HG03060 (cell line): ENCODE data around the gene PHACTR3.

ENCODE experiments used
- ATAC-seq: cut with Tn5 transposase; IDR thresholded peaks from one replicate; pipeline ENCODE4 v1.9.1; 2021; ENCODE audit warnings: low read depth, moderate number of reproducible peaks; ENCODE audit not compliant: unreplicated experiment

Gene PHACTR3

DNA sequence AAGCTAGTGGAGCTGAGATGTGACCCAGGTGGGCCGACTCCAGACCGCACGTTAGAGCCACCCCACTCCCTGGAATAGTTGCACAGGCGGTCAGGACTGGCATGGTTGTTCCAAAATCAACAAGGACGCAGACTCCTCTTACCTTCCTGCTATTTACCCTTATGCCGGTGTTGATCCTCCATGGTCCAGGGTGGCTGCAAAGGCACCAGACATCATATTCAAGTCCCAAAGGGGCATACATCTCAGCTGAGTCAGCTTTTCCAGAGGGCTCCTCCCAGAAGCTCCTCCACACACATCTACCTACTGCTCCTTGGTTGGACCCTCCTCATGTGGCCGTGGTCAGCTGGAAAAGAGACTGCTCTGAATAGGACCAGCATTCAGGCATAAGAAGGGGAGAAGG lies 216.9 kb downstream of the PHACTR3 start:
- ATAC-seq: no peak

DNA sequence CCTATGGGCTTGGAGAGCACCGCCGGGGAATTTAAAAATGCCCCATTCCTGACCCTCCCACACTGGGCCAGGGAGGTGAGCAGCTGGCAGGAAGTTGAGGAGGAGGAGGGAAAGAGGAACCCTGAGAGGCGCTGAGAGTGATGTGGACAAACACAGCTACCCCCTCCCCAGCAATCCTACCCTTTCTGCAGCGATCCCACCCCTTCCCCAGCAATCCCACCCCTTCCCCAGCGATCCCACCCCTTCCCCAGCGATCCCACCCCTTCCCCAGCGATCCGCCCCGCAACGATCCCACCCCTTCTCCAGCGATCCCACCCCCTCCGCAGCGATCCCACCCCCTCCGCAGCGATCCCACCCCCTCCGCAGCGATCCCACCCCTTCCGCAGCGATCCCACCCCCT lies 217.4 kb downstream of the PHACTR3 start:
- ATAC-seq: no peak

DNA sequence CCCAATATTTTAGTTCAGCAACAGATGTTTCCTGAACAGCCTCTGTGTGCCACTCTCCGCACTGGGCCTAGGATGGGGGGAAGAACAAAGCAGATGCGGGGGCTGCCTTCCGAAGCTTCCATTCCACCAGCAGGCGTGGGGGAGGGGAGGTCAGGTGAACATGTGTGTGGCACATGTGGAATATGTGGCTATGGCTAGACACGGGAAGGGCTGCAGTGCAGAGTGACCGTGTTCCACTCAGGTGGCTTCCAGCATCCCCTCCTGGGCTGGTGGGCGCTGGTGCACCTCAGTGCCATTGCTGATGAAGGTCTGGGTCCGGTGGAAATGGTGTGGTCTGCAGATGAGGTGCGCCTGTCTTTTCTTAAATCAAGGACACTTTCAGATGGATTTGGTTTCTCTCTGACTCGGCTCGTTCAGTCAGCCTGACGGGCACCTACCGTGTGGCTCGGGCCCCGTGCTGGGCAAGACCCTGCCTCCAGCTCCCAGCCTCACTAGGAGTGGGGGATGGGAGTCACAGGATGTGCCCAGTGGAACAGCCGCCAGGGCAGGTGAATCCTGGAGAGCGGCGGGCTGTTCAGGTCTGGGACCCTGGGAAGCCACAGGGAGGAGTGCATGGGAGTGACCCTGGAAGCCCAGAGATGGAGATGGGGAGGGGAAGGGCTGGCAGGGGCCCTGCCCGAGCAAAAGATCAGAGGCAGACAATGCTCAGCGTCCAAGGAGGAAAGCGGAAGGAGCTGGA lies 218.1 kb downstream of the PHACTR3 start:
- ATAC-seq: no peak

DNA sequence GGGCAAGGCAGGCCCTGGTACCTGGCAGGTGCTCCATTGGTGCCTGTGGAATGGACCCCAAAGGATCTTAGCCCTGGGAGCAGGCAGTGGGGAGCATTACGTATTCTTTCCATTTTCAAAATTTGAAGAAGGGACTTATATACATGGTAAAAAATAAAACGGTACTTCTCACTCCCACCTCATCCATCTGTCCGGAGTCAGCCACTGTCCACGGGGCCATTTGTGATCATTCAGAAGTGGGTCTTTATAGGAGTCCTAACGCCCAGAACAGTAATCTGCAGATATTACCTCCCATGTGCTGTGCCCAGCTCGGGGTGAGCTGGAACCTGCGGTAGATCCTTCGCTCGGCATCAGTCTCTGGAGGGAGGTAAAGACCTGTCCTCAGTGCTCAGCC lies 218.7 kb downstream of the PHACTR3 start:
- no peak for ATAC-seq

DNA sequence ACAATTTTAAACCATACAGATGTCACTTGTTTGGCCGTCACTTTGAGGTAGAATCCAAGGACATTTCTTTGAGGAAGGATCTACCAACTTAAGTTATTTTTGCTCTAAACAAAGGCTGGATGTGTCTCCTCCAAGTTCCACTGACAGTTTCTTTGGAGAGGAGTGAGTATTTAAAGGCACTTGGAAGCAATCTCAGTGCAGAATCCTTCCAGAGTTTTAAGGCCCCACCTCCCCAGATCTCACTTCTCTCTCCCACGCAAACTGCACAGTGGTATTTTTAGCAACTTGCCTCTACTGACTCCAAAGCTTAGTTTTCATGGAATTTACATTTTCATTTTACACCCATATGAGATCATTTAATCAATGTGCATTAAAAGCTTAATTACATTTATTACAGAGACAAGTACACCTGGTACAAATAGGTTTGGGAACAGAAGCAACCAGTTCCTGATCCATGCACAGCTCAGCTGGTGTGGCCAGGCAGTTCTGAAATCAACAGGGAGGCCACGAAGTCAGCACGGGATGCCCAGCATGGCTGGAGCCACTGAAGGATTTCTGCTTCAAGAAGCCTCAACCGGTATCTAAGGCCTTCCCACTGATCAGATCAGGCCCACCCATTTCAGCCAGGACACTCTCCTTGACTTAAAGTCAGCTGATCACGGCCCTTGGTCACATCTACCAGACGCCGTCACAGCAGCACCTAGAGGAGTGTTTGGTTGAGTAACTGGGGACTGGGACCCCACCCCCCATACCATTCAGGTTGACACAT lies 219.3 kb downstream of the PHACTR3 start:
- ATAC-seq: no peak

DNA sequence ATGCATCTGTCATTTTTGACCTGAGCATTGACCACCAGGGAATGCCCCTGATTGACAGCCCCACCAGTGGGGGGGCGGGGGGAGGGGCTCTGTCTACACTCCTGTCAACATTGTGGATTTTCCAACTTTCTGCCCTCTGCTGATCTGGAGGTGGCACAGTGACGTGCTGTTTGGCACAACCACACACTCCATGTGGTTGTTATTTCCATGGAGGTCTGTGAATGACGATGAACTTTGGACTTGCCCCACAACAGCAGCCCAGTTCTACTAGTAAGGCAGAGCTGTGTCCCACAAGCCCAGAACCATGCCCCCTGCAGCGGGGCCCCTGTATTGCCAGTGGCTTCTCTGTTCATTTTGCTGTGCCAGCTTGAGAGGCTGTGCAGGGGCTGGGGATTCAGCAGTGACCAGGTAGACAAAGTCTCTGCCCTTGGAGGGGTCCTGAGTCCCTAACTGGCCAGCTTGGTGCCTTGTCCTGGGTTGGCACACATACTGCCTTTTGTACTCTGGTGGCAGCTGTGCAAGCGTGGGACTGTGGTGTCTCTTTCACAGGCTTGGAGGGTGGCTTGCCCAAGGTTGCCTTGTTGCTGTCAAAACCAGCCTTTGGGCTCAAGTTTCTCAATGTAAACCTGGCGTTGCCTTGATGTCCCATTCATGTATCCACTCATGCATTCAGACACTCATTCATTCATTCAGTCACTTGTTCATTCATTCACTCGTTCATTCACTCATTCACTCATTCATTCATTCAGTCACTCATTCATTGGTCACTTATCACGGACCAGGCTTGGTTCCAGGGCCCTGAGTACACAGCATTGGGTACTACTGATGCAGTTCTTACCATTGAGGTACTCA lies 220.6 kb downstream of the PHACTR3 start:
- ATAC-seq: no peak

DNA sequence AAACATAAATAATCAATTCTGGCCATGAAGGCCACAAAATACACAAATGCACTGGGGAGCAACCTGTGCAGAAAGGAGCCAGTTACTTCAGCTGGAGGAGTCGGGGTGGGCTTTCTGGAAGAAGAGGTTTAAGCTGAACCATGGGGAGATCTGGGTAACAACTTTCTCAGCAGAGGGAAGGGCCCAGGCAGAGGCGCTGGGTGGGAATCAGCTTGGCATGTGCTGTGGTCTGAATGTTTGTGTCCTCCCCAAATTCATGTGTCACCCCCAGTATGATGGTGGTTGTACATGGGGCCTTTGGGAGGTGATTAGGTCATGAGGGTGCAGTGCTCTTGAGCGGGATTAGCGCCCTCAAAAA lies 221.2 kb downstream of the PHACTR3 start:
- ATAC-seq: no peak

DNA sequence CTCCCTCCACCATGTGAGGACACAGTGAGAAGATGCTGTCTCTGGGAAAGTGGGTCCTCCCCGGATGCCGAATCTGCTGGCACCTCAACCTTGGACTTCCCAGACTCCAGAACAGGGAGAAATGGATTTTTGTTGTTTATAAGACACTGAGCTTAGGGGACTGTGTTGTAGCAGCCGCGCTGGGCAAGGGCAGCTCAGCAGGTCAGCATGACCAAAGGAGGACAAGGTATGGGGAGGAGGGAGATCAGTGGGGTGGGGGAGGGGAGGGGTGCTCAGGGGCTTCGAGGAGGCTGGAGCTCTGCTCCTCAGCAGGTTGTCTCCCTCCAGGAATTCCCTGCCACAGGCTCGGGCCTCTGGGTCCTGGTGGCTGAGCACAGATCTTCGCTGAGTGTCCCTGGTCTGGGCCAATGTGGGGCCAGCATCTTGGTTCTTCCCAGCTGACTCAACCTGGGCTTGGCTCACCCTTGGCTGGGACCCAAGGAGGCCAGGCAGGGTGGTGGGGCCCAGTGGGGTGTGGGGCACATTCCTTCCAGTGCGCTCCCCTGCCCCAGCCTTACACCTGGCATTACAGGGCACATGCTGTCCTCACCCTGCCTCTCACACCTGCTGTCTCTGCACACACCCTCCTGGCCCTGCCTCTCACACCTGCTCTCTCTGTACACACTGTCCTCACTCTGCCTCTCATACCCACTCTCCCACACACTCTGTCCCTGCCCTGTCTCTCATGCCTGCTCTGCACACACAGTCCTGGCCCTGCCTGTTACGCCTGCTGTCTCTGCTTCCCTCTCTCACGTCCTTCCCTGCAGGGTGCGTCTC lies 221.8 kb downstream of the PHACTR3 start:
- ATAC-seq: no peak

DNA sequence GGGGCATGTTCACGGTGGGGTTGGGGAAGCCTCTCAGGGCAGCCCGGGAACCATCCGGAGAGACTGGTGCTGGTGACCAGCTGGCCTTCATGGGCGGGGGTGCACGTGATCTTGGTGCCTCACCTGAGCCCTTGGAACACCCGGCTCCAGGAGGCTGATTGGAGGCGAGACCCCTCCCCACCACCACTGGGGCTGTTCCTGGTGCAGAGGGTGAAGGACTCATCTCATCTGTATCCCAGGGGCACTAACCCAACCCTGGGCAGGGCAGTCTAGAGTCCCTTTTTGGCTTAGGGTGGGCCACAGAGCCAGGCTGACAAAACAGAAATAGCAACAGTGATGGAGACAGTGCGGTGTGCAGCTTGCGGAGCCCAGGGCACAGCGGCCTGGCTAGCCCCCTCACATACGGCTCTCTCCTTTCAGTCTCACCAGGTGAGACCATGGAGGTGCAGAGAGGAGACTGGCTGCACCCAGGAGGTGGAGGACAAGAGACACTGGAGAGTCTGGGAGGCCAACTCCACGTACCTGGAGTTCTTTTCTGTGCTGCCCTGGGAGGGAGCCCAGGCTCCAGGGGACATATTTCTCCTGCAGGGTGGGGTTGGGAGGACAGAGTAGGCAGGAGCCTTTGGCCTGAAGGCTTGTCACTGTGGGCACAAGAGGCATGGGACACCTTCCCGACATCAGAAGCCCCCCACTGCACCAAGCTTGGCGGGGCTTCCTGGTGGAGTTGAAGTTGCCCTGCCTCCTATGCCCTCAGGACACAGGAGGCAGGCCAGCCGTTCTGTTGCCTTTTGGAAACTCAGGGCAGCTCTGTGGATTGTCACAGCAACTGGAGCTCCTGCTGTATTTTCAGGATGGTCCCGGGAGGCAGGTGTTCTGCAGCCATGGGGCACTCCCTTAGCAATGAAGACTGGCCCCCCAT lies 223.1 kb downstream of the PHACTR3 start:
- no peak for ATAC-seq

DNA sequence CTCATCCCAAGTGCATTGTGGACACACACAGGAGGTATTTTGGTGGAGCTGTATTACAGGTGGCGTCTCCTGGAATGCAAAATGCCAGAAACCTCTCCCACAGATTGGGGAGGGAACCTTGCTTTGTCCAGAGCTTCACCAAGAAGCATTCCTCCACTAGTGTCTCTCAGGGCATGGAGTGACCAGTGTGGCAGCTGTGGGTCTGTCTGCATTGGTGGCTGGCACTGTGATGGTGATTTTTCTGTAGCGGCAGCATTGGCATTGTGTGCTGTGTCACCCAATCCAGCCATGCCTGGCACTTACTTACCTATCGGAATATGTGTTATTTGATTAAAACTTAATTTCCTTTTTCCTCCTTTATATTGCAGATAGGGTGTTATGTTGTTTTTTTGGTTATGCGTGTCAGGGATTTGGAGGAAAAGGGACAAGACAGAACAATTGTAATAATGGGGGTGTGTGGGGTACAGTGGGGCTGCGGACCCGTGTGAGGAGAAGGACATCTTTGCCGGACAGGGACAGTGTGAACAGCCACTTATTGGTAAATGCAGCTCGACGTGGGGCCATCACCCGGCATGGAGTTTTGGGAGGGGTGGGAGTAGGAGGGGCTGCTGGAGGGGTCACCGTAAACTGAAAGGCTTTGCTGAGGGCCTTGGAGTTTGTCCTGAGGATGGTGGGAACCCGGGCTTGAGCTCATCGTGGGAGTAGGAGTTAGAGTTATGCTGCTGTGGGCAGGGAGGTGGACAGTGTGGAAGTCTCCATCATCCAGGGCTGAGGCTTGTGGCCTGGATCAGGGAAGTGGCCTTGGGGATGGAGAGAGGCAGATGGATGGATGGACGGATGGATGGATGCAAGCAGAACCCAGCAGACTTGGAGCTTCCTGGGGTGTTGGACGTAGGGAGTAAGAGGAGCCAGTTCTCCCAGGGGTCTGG lies 224.0 kb downstream of the PHACTR3 start:
- no peak for ATAC-seq

DNA sequence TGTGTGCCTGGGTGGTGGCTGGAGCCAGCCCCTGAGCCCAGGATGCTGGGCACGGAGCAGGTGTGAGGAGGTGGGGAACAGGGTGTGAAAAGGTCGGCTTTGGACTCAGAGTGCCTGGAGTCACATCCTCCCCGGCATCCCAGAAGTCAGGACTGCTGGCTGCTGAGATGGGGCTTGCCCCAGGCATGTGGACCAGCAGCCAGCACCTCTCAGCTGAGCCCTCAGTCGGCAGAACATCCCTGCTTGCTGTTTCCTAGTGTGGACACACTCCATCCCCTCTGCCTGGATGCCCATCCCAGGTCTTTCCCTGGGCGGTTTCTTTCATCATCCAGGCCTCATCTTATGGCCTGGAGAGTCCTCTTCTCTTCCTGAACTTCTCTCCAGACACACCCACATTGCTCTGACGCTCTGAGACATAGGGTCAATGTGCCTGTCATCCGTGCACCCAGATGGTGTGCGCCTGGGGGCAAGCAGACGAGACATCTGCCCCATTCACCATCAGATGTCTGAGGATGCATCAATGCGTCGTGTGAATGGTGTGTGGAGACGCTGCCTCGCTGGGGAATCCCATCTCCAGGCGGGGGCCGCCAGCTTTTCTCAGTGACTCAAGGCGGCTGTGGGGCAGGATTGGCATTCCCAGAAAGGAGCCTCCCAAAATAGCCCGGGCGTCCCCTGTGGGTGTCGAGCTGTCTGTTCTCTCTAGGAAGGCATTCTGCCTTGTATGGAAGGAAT lies 224.9 kb downstream of the PHACTR3 start:
- ATAC-seq: no peak

DNA sequence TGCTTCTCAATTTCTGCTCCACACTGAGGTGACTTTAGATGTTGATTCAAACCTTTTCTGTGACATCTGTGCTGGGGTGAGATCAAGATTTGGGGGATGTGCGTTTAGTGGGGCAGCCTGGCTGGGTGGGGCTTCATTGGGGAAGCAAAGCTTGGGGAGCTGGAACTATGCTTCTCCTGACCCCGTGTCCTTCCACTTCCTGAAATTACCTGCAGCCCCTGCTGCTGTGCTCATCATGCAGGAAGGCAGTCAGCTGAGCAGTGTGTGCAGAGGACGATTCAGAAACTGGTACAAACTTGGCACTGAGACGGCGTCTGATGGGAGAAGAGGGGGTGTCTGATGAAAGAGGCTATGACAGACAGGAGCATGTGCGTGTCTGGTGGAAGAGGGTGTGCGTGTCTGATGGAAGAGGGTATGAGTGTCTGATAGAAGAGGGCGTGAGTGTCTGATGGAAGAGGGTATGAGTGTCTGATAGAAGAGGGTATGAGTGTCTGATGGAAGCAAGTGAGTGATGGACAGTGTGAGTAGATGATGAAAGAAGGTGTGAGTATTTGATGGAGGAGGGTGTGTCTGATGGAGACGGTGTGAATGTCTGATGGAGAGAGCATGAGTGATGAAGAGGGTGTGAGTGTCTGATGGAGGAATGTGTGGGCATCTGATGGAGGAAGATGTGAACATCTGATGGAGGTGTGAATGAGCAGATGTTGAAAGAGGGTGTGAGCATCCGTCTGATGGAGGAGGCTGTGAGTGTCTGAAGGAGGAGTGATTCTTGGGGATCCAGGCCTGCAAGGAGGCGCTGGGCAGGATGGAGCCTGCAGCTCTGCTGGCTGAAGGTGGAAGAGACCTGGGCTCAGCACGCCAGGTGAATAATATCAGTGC lies 225.7 kb downstream of the PHACTR3 start:
- no peak for ATAC-seq

DNA sequence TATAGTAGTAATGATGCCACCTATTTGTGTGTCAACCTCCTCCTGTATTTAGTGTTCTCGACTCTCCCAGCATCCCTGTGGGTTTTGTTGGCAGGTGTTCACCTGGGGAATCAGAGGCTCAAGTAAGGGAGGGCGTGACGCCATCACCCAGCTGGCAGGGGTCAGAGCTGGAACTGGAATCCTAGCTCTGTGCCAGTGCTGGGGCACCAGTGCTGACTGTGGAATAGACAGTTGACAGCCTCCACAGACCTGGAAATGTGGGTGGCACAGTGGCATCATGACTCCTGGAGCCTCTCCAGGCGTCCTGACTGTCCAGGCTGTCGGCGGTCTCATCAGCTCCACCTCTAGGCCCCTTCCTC lies 226.3 kb downstream of the PHACTR3 start:
- ATAC-seq: no peak

DNA sequence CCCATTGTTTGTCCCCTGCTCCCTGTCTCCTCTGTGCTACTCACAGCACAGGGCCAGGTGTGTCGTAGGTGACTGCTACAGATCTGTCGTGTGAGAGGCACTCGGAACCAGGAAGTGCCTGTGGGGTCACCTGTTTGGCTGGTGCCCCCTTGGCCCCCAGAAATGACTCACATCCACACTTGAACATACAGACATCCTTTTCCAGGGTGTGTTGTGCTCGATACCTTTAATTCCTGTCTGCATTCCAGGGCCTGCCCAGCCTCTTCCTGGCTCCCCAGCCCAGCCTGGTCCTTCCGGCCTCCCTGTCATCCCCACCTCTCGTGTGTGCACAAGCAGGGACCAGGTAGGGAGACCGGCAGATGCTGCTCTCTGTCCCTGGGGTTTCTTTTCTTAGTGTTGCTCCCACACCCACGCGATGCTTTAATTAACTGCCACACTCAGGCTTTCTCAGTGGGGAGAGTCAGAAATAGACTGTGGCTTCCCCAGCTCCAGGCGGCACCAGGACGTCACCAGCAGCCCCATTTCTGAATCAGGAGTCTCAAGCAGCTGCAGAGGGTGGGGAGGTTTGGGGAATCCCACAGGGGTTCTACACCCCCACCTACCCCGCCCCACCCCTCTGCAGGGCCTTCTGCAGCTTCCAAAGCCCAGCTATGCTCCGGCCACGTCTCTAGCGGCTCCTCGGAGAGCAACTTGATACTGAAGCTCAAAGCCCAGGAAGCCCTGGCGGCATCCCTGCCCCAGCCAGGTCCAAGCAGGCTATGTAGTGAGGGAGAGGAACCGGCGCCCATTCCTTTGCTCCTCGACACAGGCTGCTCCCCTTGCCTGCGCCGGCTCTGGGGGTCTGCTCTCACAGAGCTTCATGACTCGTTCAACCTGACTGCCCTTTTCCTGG lies 226.9 kb downstream of the PHACTR3 start:
- ATAC-seq: no peak

DNA sequence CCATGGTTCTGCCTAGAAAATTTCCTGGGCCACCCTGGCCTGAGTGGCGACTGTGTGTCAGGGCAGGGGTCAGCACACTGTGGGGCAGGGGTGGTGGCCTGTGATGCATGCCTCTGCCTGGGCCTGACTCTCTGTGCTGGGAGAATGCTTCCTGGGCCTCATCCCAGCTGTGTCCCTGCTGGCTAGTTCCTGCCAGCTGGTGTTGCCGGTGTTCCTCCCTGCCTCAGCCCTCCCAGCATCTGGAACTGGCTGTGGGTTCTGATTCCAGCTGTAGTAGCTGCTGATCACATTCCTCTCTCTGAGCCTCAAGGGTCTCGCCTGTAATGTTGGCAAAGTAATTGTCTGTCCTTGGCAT lies 227.6 kb downstream of the PHACTR3 start:
- ATAC-seq: no peak
